Calu3 (cell line): ENCODE data around the gene NIT2. TPM values are rescaled to one million over a fixed set of nuclear protein-coding genes. Genes with fewer than 3 reads are reported as not detected.

Experiments used
- BruUV-seq: library from RNA; stranded (reverse); fragments of 400-500 nt; replicated peaks from 2 replicates; lab custom pipeline; 2021; lab: Mats Ljungman, UMichigan
- CTCF ChIA-PET: fragments of 300-600 bp; sonication (Branson Sonifier 250); formaldehyde crosslinking; loops from one replicate; lab custom pipeline; 2022; ENCODE audit warnings: antibody characterized with exemption; lab: Charles Lee
- DNase-seq: peaks from one replicate; pipeline ENCODE4 v3.0.0; 2022
- H3K27ac Mint-ChIP-seq: one replicate; pipeline ENCODE4 v1.8.0; 2022; ENCODE audit warnings: mixed read lengths; ENCODE audit not compliant: unreplicated experiment
- H3K27me3 Mint-ChIP-seq: one replicate; pipeline ENCODE4 v1.8.0; 2022; ENCODE audit warnings: mixed read lengths; ENCODE audit not compliant: unreplicated experiment
- H3K36me3 Mint-ChIP-seq: one replicate; pipeline ENCODE4 v1.8.0; 2022; ENCODE audit warnings: mild to moderate bottlenecking, moderate library complexity, mixed read lengths; ENCODE audit not compliant: insufficient read depth, unreplicated experiment
- H3K4me1 Mint-ChIP-seq: one replicate; pipeline ENCODE4 v1.8.0; 2022; ENCODE audit warnings: mild to moderate bottlenecking, low read depth, mixed read lengths; ENCODE audit not compliant: unreplicated experiment
- H3K4me3 Mint-ChIP-seq: one replicate; pipeline ENCODE4 v1.8.0; 2022; ENCODE audit warnings: mild to moderate bottlenecking, low read depth, moderate library complexity, mixed read lengths; ENCODE audit not compliant: unreplicated experiment
- H3K9me3 Mint-ChIP-seq: one replicate; pipeline ENCODE4 v1.8.0; 2022; ENCODE audit warnings: low read depth, mixed read lengths; ENCODE audit not compliant: unreplicated experiment
- CTCF ChIP-seq: fragments of 200-600 bp; IDR thresholded peaks from one replicate; pipeline ENCODE4 v1.8.0; 2022; ENCODE audit warnings: antibody characterized with exemption; ENCODE audit not compliant: unreplicated experiment
- intact Hi-C: fragments of 100-400 bp; cut with micrococcal nuclease; formaldehyde crosslinking; loops from one replicate; pipeline ENCODE4 v1.10.0; 2022; ENCODE audit not compliant: unreplicated experiment
- total RNA-seq: library from RNA; stranded (reverse); gene quantifications from 2 replicates; pipeline ENCODE4 v1.2.3, GENCODE V29; 2022

The NIT2 gene
- total RNA-seq, 1 experiment from 2014 or later, result 57.4 TPM

GRCh38 chr3:100311011-100311410 is 23.5 kb upstream of the NIT2 start:
- CTCF ChIA-PET, result no interaction called here
- no TSS peak for BruUV-seq
- H3K36me3 Mint-ChIP-seq, result no peaks in the 10 kb centered on the region
- DNase-seq, result no peak
- H3K4me1 Mint-ChIP-seq, result no peaks in the 10 kb centered on the region
- no peaks in the 10 kb centered on the region for H3K9me3 Mint-ChIP-seq
- no peak for TF ChIP-seq CTCF
- intact Hi-C loops, result no loop called here
- no peaks in the 10 kb centered on the region for H3K27me3 Mint-ChIP-seq
- no peak overlapping the region for H3K4me3 Mint-ChIP-seq
- H3K27ac Mint-ChIP-seq, result no peak overlapping the region

GRCh38 chr3:100316641-100317069 is 17.9 kb upstream of the NIT2 start:
- CTCF ChIA-PET, result interaction anchor here (0.7 kb wide), 3 partner anchors 17 to 419 kb away, joined by 3 to 4 read pairs (median 4); no protein-coding TSS in a partner anchor
- BruUV-seq, result no TSS peak
- TF ChIP-seq CTCF, result peak; percentile 57
- no peaks in the 10 kb centered on the region for H3K27me3 Mint-ChIP-seq
- H3K4me1 Mint-ChIP-seq, result no peaks in the 10 kb centered on the region
- intact Hi-C loops, result loop anchor here (5.0 kb wide), 2 partner anchors 276 to 481 kb away; no protein-coding TSS in a partner anchor
- H3K27ac Mint-ChIP-seq, result no peak overlapping the region
- H3K36me3 Mint-ChIP-seq, result no peaks in the 10 kb centered on the region
- no peaks in the 10 kb centered on the region for H3K9me3 Mint-ChIP-seq
- no peak overlapping the region for H3K4me3 Mint-ChIP-seq
- DNase-seq, result peak; percentile 34

GRCh38 chr3:100317912-100318311 is 16.6 kb upstream of the NIT2 start:
- TF ChIP-seq CTCF, result no peak
- Mint-ChIP-seq H3K9me3 (no peaks in the 10 kb centered on the region), H3K4me1 (no peaks in the 10 kb centered on the region), H3K27me3 (no peaks in the 10 kb centered on the region), H3K36me3 (no peaks in the 10 kb centered on the region), H3K4me3 (no peak overlapping the region), H3K27ac (no peak overlapping the region)
- intact Hi-C loops, result loop anchor here (5.0 kb wide), 2 partner anchors 274 to 479 kb away; no protein-coding TSS in a partner anchor
- DNase-seq, result no peak
- CTCF ChIA-PET, result no interaction called here
- no TSS peak for BruUV-seq

GRCh38 chr3:100319951-100320350 is 14.6 kb upstream of the NIT2 start:
- Mint-ChIP-seq H3K4me3 (no peak overlapping the region), H3K9me3 (no peaks in the 10 kb centered on the region), H3K4me1 (no peaks in the 10 kb centered on the region), H3K36me3 (no peaks in the 10 kb centered on the region), H3K27ac (no peak overlapping the region), H3K27me3 (no peaks in the 10 kb centered on the region)
- CTCF ChIA-PET, result no interaction called here
- BruUV-seq, result no TSS peak
- intact Hi-C loops, result loop anchor here (5.0 kb wide), 2 partner anchors 272 to 477 kb away; no protein-coding TSS in a partner anchor
- TF ChIP-seq CTCF, result no peak
- DNase-seq, result no peak
